Gastrocnemius medialis (tissue), 4 donors: ENCODE results near the gene RPS6KA1. TPM values are rescaled to one million over a fixed set of nuclear protein-coding genes. Genes with fewer than 3 reads are reported as not detected.

Experiments used
- ATAC-seq, 2 donors: fragments of 150-250 bp; one replicate each; pipeline ENCODE4 v1.9.1; 2016
- DNase-seq, 2 donors: peaks; one replicate each; pipeline ENCODE4 v3.0.0-alpha.2; 2019
- H3K27ac ChIP-seq, 4 donors: fragments of 200-600 bp; sonication (generic); 1 replicate in 1 of 4; 2 replicates in 3 of 4; pipeline ENCODE4 v1.5.1; 2016 to 2018; ENCODE audit warnings: mild to moderate bottlenecking in 2 of 4, moderate library complexity in 1 of 4
- H3K27me3 ChIP-seq, 3 donors: fragments of 200-600 bp; sonication (generic) in 2 of 3; 1 replicate in 1 of 3; 2 replicates in 2 of 3; pipeline versions ENCODE4 v1.5.1 to v1.6.0; 2016 to 2019; ENCODE audit warnings: mild to moderate bottlenecking in 1 of 3, moderate library complexity in 1 of 3
- H3K36me3 ChIP-seq, 2 donors: fragments of 200-600 bp; sonication (generic) in 1 of 2; one replicate each; pipeline ENCODE4 v1.5.1; 2017 to 2018
- H3K4me1 ChIP-seq, 2 donors: fragments of 200-600 bp; sonication (generic) in 1 of 2; one replicate each; pipeline ENCODE4 v1.5.1; 2016 to 2017; ENCODE audit warnings: mild to moderate bottlenecking in 2 of 2
- H3K4me3 ChIP-seq, 4 donors: fragments of 200-600 bp; sonication (generic) in 3 of 4; 1 replicate in 1 of 4; 2 replicates in 3 of 4; pipeline ENCODE4 v1.5.1; 2016 to 2019; ENCODE audit warnings: mild to moderate bottlenecking in 2 of 4
- H3K9me3 ChIP-seq, 3 donors: fragments of 200-600 bp; sonication (generic) in 2 of 3; 1 replicate in 1 of 3; 2 replicates in 2 of 3; pipeline ENCODE4 v1.5.1; 2016 to 2019
- POLR2A ChIP-seq, 2 donors: fragments of 450-650 bp; IDR thresholded peaks; one replicate each; pipeline ENCODE4 v1.6.1; 2017; ENCODE audit warnings: antibody characterized with exemption in 2 of 2, mild to moderate bottlenecking in 2 of 2, moderate library complexity in 2 of 2
- in situ Hi-C, 4 donors: fragments of 200-750 bp; cut with MboI; loops; one replicate each; pipeline versions ENCODE4 v1.15.0 to v1.8.0; 2017; ENCODE audit warnings: low sequenced_read_pairs in 4 of 4
- intact Hi-C: fragments of 100-400 bp; cut with DNase I; formaldehyde crosslinking; loops from one replicate; pipeline ENCODE4 v1.15.1; 2023; ENCODE audit warnings: low total_unique reads
- total RNA-seq, 4 donors: library from RNA; depleted of rRNA; stranded (reverse); fragments of >200 nt; gene quantifications; one replicate each; pipeline versions ENCODE4 v1.1.0 to v1.2.3, GENCODE V29; 2016
- TF ChIP-seq, protein P1 (sequence below), 5 experiments: fragments of 450-650 bp in 3 of 5; fragments of 200-600 bp in 2 of 5; sonication (generic) in 2 of 5; IDR thresholded peaks in 4 of 5; conservative IDR thresholded peaks in 1 of 5; 1 replicate in 4 of 5; 2 replicates in 1 of 5; pipeline ENCODE4 v1.5.1; 2016 to 2019; ENCODE audit warnings: antibody characterized with exemption in 5 of 5, mild to moderate bottlenecking in 3 of 5, moderate library complexity in 3 of 5

RPS6KA1 gene
- total RNA-seq, 4 donors from 2014 or later = 1.5 to 3.5 (median 3.0) TPM

GRCh38 chr1:26580116-26580515, 50.6 kb downstream of the RPS6KA1 start:
- Histone ChIP-seq H3K4me1 (no peaks in the 10 kb centered on the region), H3K36me3 (no peaks in the 10 kb centered on the region), H3K9me3 (no peaks in the 10 kb centered on the region), H3K27ac (no peak overlapping the region), H3K27me3 (no peaks in the 10 kb centered on the region), H3K4me3 (no peak overlapping the region)
- TF ChIP-seq, protein P1, sequence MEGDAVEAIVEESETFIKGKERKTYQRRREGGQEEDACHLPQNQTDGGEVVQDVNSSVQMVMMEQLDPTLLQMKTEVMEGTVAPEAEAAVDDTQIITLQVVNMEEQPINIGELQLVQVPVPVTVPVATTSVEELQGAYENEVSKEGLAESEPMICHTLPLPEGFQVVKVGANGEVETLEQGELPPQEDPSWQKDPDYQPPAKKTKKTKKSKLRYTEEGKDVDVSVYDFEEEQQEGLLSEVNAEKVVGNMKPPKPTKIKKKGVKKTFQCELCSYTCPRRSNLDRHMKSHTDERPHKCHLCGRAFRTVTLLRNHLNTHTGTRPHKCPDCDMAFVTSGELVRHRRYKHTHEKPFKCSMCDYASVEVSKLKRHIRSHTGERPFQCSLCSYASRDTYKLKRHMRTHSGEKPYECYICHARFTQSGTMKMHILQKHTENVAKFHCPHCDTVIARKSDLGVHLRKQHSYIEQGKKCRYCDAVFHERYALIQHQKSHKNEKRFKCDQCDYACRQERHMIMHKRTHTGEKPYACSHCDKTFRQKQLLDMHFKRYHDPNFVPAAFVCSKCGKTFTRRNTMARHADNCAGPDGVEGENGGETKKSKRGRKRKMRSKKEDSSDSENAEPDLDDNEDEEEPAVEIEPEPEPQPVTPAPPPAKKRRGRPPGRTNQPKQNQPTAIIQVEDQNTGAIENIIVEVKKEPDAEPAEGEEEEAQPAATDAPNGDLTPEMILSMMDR (IDR thresholded peaks at IDR 0.05 in 4 of 5, conservative IDR thresholded peaks at IDR 0.05 in 1 of 5) = no peak
- TF ChIP-seq POLR2A (IDR thresholded peaks at IDR 0.05) = no peak
- in situ Hi-C loops (no loop called here), intact Hi-C loops (no loop called here)
- ATAC-seq (no peak), DNase-seq (no peak)

GRCh38 chr1:26581287-26581651, 51.7 kb downstream of the RPS6KA1 start:
- DNase-seq = no peak
- Histone ChIP-seq H3K27ac (no peak overlapping the region), H3K36me3 (no peaks in the 10 kb centered on the region), H3K27me3 (no peaks in the 10 kb centered on the region), H3K4me3 (no peak overlapping the region), H3K4me1 (no peaks in the 10 kb centered on the region), H3K9me3 (no peaks in the 10 kb centered on the region)
- no peak for TF ChIP-seq POLR2A (IDR thresholded peaks at IDR 0.05)
- TF ChIP-seq, protein P1 (IDR thresholded peaks at IDR 0.05 in 4 of 5, conservative IDR thresholded peaks at IDR 0.05 in 1 of 5) = no peak
- intact Hi-C loops (no loop called here), in situ Hi-C loops (no loop called here)
- ATAC-seq = no peak

GRCh38 chr1:26582053-26582835, 52.7 kb downstream of the RPS6KA1 start:
- Histone ChIP-seq H3K36me3 (no peaks in the 10 kb centered on the region), H3K27me3 (no peaks in the 10 kb centered on the region), H3K9me3 (no peaks in the 10 kb centered on the region), H3K27ac (no peak overlapping the region), H3K4me3 (no peak overlapping the region), H3K4me1 (no peaks in the 10 kb centered on the region)
- in situ Hi-C loops = no loop called here
- intact Hi-C loops = no loop called here
- ATAC-seq (no peak), DNase-seq (no peak)
- no peak for TF ChIP-seq POLR2A (IDR thresholded peaks at IDR 0.05)
- TF ChIP-seq, protein P1 (IDR thresholded peaks at IDR 0.05 in 4 of 5, conservative IDR thresholded peaks at IDR 0.05 in 1 of 5) = no peak

DNA sequence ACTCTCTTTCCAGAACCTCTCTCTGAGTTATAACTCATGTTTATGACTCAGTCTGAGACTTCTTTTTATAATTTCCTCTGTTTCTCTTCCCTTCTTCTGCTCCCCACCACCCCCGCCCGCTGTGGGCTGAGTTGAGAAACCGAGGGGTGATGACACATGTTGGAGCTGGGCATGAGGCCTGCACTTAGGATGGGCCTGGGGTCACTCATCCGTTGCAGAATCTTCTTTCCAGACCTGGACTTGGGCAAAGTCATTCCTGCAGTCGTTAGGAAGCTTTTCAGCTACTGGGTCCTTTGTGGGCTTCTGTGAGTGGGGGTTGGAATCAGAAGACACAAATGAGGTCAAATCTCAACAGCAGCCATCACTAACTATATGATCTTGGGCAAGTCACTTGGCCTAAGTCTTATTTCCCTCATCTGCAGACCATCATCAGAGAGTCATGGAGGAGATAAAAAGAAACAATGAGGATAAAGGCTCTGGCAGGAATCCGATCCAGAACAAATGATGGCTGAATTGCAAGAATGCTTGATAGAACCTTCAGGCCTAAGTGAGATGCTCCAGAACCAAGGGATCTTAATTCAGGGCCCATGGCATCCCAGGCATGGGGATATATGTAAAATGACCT, 53.4 kb downstream of the RPS6KA1 start:
- DNase-seq (peak in 1 of 2 donors; percentile 18), ATAC-seq (no peak)
- no peaks in the 10 kb centered on the region for H3K36me3 ChIP-seq
- no peaks in the 10 kb centered on the region for H3K27me3 ChIP-seq
- in situ Hi-C loops = no loop called here
- H3K9me3 ChIP-seq = no peaks in the 10 kb centered on the region
- intact Hi-C loops = no loop called here
- no peak overlapping the region for H3K27ac ChIP-seq
- no peak for TF ChIP-seq POLR2A (IDR thresholded peaks at IDR 0.05)
- TF ChIP-seq, protein P1 (IDR thresholded peaks at IDR 0.05 in 4 of 5, conservative IDR thresholded peaks at IDR 0.05 in 1 of 5) = no peak
- no peaks in the 10 kb centered on the region for H3K4me1 ChIP-seq
- H3K4me3 ChIP-seq = no peak overlapping the region
